Measurements from ENCODE around the gene AATF.

DNA sequence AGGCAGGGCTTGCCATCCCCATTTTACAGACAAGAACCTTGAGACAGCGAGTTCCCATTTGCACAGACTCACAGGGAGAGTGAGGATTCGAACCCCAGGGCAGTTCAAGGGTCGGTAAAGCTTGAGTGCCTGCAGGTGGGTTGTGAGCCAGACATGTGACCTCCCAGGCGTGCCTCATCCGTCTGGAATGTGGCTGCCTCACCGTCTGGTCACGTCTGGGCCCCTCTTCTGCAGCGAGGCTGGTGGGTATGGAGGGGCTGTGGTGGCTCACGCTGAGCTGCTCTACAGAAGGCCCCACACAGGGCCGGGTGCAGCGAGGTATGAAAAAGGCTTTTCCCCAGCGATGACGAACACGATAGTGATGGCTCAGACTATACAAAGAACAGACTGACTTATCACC lies 47.2 kb upstream of the AATF start:
- TF ChIP-seq, protein P1, sequence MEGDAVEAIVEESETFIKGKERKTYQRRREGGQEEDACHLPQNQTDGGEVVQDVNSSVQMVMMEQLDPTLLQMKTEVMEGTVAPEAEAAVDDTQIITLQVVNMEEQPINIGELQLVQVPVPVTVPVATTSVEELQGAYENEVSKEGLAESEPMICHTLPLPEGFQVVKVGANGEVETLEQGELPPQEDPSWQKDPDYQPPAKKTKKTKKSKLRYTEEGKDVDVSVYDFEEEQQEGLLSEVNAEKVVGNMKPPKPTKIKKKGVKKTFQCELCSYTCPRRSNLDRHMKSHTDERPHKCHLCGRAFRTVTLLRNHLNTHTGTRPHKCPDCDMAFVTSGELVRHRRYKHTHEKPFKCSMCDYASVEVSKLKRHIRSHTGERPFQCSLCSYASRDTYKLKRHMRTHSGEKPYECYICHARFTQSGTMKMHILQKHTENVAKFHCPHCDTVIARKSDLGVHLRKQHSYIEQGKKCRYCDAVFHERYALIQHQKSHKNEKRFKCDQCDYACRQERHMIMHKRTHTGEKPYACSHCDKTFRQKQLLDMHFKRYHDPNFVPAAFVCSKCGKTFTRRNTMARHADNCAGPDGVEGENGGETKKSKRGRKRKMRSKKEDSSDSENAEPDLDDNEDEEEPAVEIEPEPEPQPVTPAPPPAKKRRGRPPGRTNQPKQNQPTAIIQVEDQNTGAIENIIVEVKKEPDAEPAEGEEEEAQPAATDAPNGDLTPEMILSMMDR (conservative IDR thresholded peaks at IDR 0.05; ENCODE audit: low read length): no peak
- no peak for TF ChIP-seq EZH2phosphoT487 (IDR thresholded peaks at IDR 0.05; ENCODE audit: borderline replicate concordance)

Data from Loucy (cell line).